Keratinocyte (primary cell): ENCODE data around the gene GNB3.

Source experiments
- CTCF ChIP-seq, 3 experiments: IDR thresholded peaks in 1 of 3; conservative IDR thresholded peaks in 1 of 3; optimal IDR thresholded peaks in 1 of 3; 2 replicates in 2 of 3; 3 replicates in 1 of 3; pipeline versions ENCODE3 to v1.5.1; 2011; ENCODE audit warnings: low read length in 3 of 3, mild to moderate bottlenecking in 3 of 3, moderate library complexity in 2 of 3, control low read depth in 1 of 3, inconsistent platforms in 1 of 3; ENCODE audit not compliant: insufficient read depth in 2 of 3; ENCODE audit errors: extremely low read depth in 1 of 3
- EZH2 ChIP-seq: IDR thresholded peaks from one replicate; pipeline ENCODE4 v1.6.1; 2012; ENCODE audit warnings: inconsistent platforms, mild to moderate bottlenecking, low read length, moderate library complexity

- TF ChIP-seq CTCF (optimal IDR thresholded peaks at IDR 0.05 in 1 of 3, IDR thresholded peaks at IDR 0.05 in 1 of 3, conservative IDR thresholded peaks at IDR 0.05 in 1 of 3; ENCODE audit: extremely low read depth in 1 of 3, insufficient read depth in 2 of 3, low read length in 3 of 3): no peak
- no peak for TF ChIP-seq EZH2
These were observed 395 bp upstream of the GNB3 start for GRCh38 chr12:6840330-6840729.
